DOHH2 (cell line): ENCODE data around the gene SHANK2.

ENCODE experiments used
- EZH2phosphoT487 ChIP-seq: fragments of 200-600 bp; sonication (generic); IDR thresholded peaks from 2 replicates; pipeline ENCODE4 v1.6.1; 2017; ENCODE audit warnings: borderline replicate concordance, mild to moderate bottlenecking, antibody characterized with exemption, low read length, moderate library complexity, mixed read lengths
- TF ChIP-seq, protein P1 (sequence below): fragments of 200-600 bp; sonication (generic); IDR thresholded peaks from one replicate; pipeline ENCODE4 v1.5.1; 2014; ENCODE audit warnings: antibody characterized with exemption, mild to moderate bottlenecking, low read depth, low read length; ENCODE audit not compliant: poor library complexity, severe bottlenecking

GRCh38 chr11:71223671-71224660 lies 28.4 kb downstream of the SHANK2 start:
- TF ChIP-seq, protein P1, sequence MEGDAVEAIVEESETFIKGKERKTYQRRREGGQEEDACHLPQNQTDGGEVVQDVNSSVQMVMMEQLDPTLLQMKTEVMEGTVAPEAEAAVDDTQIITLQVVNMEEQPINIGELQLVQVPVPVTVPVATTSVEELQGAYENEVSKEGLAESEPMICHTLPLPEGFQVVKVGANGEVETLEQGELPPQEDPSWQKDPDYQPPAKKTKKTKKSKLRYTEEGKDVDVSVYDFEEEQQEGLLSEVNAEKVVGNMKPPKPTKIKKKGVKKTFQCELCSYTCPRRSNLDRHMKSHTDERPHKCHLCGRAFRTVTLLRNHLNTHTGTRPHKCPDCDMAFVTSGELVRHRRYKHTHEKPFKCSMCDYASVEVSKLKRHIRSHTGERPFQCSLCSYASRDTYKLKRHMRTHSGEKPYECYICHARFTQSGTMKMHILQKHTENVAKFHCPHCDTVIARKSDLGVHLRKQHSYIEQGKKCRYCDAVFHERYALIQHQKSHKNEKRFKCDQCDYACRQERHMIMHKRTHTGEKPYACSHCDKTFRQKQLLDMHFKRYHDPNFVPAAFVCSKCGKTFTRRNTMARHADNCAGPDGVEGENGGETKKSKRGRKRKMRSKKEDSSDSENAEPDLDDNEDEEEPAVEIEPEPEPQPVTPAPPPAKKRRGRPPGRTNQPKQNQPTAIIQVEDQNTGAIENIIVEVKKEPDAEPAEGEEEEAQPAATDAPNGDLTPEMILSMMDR: no peak
- no peak for TF ChIP-seq EZH2phosphoT487
